GM18502 (cell line): ENCODE data around the gene CCDC24.

Experiments used
- ATAC-seq: cut with Tn5 transposase; IDR thresholded peaks from one replicate; pipeline ENCODE4 v1.9.1; 2021; ENCODE audit warnings: mild to moderate bottlenecking; ENCODE audit not compliant: unreplicated experiment, poor library complexity

Gene CCDC24

GRCh38 chr1:43979528-43980254 is 11.7 kb upstream of the CCDC24 start:
- ATAC-seq = no peak

- ATAC-seq = no peak
These were observed 10.9 kb upstream of the CCDC24 start for GRCh38 chr1:43980255-43981134.

GRCh38 chr1:43981135-43981491 is 10.3 kb upstream of the CCDC24 start:
- ATAC-seq = no peak

GRCh38 chr1:43981636-43982035 is 9.8 kb upstream of the CCDC24 start:
- ATAC-seq = no peak

GRCh38 chr1:43982241-43982640 is 9.2 kb upstream of the CCDC24 start:
- ATAC-seq = no peak

- ATAC-seq = no peak
These were observed 8.6 kb upstream of the CCDC24 start for GRCh38 chr1:43982808-43983207.

- ATAC-seq = no peak
These were observed 8.0 kb upstream of the CCDC24 start for GRCh38 chr1:43983253-43983899.

GRCh38 chr1:43984855-43985254 is 6.5 kb upstream of the CCDC24 start:
- ATAC-seq = no peak

GRCh38 chr1:43985984-43986595 is 5.3 kb upstream of the CCDC24 start:
- ATAC-seq = no peak

GRCh38 chr1:43986712-43987111 is 4.7 kb upstream of the CCDC24 start:
- no peak for ATAC-seq

- ATAC-seq = no peak
These were observed 4.1 kb upstream of the CCDC24 start for GRCh38 chr1:43987159-43987902.

GRCh38 chr1:43990271-43991199 is 864 bp upstream of the CCDC24 start:
- ATAC-seq = no peak

- ATAC-seq = no peak
These were observed 261 bp upstream of the CCDC24 start for GRCh38 chr1:43991200-43991475.

- ATAC-seq = no peak
These were observed 1.0 kb downstream of the CCDC24 start for GRCh38 chr1:43992232-43992995.

GRCh38 chr1:43993206-43993914 is 2.0 kb downstream of the CCDC24 start:
- ATAC-seq = no peak

GRCh38 chr1:43994071-43994470 is 2.7 kb downstream of the CCDC24 start:
- no peak for ATAC-seq

- no peak for ATAC-seq
These were observed 3.7 kb downstream of the CCDC24 start for GRCh38 chr1:43994794-43995790.
